IMR-90 (cell line): ENCODE results near the gene NEMF. TPM values are rescaled to one million over a fixed set of nuclear protein-coding genes. Genes with fewer than 3 reads are reported as not detected.

Experiments
- ATAC-seq: fragments of 200-7000 bp; cut with Tn5 transposase; 2 replicates; pipeline ENCODE4 v1.9.1; 2020; ENCODE audit warnings: low read depth, mild to moderate bottlenecking, moderate library complexity
- BruUV-seq: library from RNA; stranded (reverse); fragments of 400-500 nt; replicated peaks from 2 replicates; lab custom pipeline; 2021; lab: Mats Ljungman, UMichigan
- CTCF ChIA-PET: fragments of 300-600 bp; formaldehyde crosslinking; extraction: SDS; loops from one replicate; lab custom pipeline; 2021; ENCODE audit warnings: antibody characterized with exemption; lab: Yijun Ruan, JAX
- POLR2A ChIA-PET: fragments of 300-600 bp; sonication (Branson Sonifier 250); formaldehyde crosslinking; loops from one replicate; lab custom pipeline; 2022; ENCODE audit warnings: antibody characterized with exemption; ENCODE audit not compliant: unreplicated experiment; lab: Charles Lee
- DNase-seq: peaks from one replicate; pipeline ENCODE4 v3.0.0; 2013
- H2AFZ ChIP-seq: replicated peaks from 2 replicates; pipeline ENCODE3; 2013; ENCODE audit warnings: low read length, mild to moderate bottlenecking; ENCODE audit not compliant: poor library complexity
- H2AK5ac ChIP-seq: 2 replicates; pipeline ENCODE4 v1.6.1; 2013; ENCODE audit warnings: low read depth, low read length, inconsistent platforms
- H2AK9ac ChIP-seq: replicated peaks from 2 replicates; pipeline ENCODE3; 2013; ENCODE audit warnings: mild to moderate bottlenecking, low read depth, low read length, moderate library complexity; ENCODE audit not compliant: poor library complexity
- H2BK120ac ChIP-seq: 2 replicates; pipeline ENCODE4 v1.6.1; 2013; ENCODE audit warnings: low read depth, low read length, inconsistent platforms
- H2BK15ac ChIP-seq: 3 replicates; pipeline ENCODE4 v1.6.1; 2013; ENCODE audit warnings: low read depth, low read length, inconsistent platforms
- H2BK20ac ChIP-seq: 2 replicates; pipeline ENCODE4 v1.6.1; 2013; ENCODE audit warnings: low read depth, mild to moderate bottlenecking, inconsistent platforms, low read length, moderate library complexity
- H2BK5ac ChIP-seq: 2 replicates; pipeline ENCODE4 v1.6.1; 2013; ENCODE audit warnings: mild to moderate bottlenecking, low read depth, low read length, inconsistent platforms; ENCODE audit not compliant: poor library complexity, severe bottlenecking
- H3K14ac ChIP-seq: replicated peaks from 2 replicates; pipeline ENCODE4 v1.6.1; 2013; ENCODE audit warnings: low read depth, low read length, inconsistent platforms
- H3K18ac ChIP-seq: 2 replicates; pipeline ENCODE4 v1.6.1; 2013; ENCODE audit warnings: low read depth, low read length, control low read depth
- H3K23ac ChIP-seq: 2 replicates; pipeline ENCODE4 v1.6.1; 2013; ENCODE audit warnings: low read depth, low read length, inconsistent platforms
- H3K27ac ChIP-seq: 2 replicates; pipeline ENCODE4 v1.5.1; 2013; ENCODE audit warnings: mild to moderate bottlenecking, control low read depth, low read length; ENCODE audit not compliant: insufficient read depth
- H3K27me3 ChIP-seq: 2 replicates; pipeline ENCODE4 v1.6.1; 2013; ENCODE audit warnings: low read length; ENCODE audit not compliant: control insufficient read depth, insufficient read depth
- H3K36me3 ChIP-seq: 2 replicates; pipeline ENCODE4 v1.6.1; 2013; ENCODE audit warnings: low read length, mixed read lengths; ENCODE audit not compliant: control insufficient read depth, insufficient read depth
- H3K4ac ChIP-seq: 2 replicates; pipeline ENCODE4 v1.6.1; 2013; ENCODE audit warnings: low read depth, low read length, inconsistent platforms
- H3K4me1 ChIP-seq: 2 replicates; pipeline ENCODE4 v1.6.1; 2013; ENCODE audit warnings: low read length, mixed read lengths; ENCODE audit not compliant: control insufficient read depth, insufficient read depth
- H3K4me2 ChIP-seq: 2 replicates; pipeline ENCODE4 v1.6.1; 2013; ENCODE audit warnings: low read depth, mild to moderate bottlenecking, control low read depth, low read length, moderate library complexity
- H3K4me3 ChIP-seq: 2 replicates; pipeline ENCODE4 v1.5.1; 2013; ENCODE audit warnings: low read depth, mild to moderate bottlenecking, control low read depth, low read length, moderate library complexity; ENCODE audit not compliant: insufficient read depth
- H3K56ac ChIP-seq: 2 replicates; pipeline ENCODE4 v1.6.1; 2013; ENCODE audit warnings: low read length, inconsistent platforms; ENCODE audit not compliant: insufficient read depth; ENCODE audit errors: extremely low read depth
- H3K79me1 ChIP-seq, 2 experiments: 2 replicates each; pipeline ENCODE4 v1.6.1; 2013; ENCODE audit warnings: low read length in 2 of 2, inconsistent platforms in 1 of 2, low read depth in 1 of 2
- H3K9ac ChIP-seq: 2 replicates; pipeline ENCODE4 v1.6.1; 2013; ENCODE audit warnings: low read depth, low read length, control low read depth
- H3K9me1 ChIP-seq: 2 replicates; pipeline ENCODE4 v1.6.1; 2013; ENCODE audit warnings: low read length, inconsistent platforms; ENCODE audit not compliant: insufficient read depth
- H3K9me3 ChIP-seq: 2 replicates; pipeline ENCODE4 v1.6.1; 2013; ENCODE audit warnings: low read length; ENCODE audit not compliant: control insufficient read depth, insufficient read depth
- H4K20me1 ChIP-seq: 2 replicates; pipeline ENCODE4 v1.6.1; 2013; ENCODE audit warnings: low read length, inconsistent platforms; ENCODE audit not compliant: insufficient read depth
- H4K5ac ChIP-seq: 2 replicates; pipeline ENCODE4 v1.6.1; 2013; ENCODE audit warnings: mild to moderate bottlenecking, low read depth, low read length, control low read depth
- H4K8ac ChIP-seq, 2 experiments: 2 replicates each; pipeline ENCODE4 v1.6.1; 2013; ENCODE audit warnings: low read depth in 2 of 2, low read length in 2 of 2, control low read depth in 1 of 2, inconsistent platforms in 1 of 2
- H4K91ac ChIP-seq: 2 replicates; pipeline ENCODE4 v1.6.1; 2013; ENCODE audit warnings: low read depth, low read length, inconsistent platforms; ENCODE audit not compliant: insufficient read depth
- BHLHE40 ChIP-seq: fragments of 150-350 bp; IDR thresholded peaks from 2 replicates; pipeline ENCODE4 v1.6.1; 2016; ENCODE audit warnings: mild to moderate bottlenecking, low read depth, low read length
- CEBPB ChIP-seq: IDR thresholded peaks from 2 replicates; pipeline ENCODE4 v1.6.1; 2012; ENCODE audit warnings: low read depth, low read length, improper control_type of control experiment
- CHD1 ChIP-seq: IDR thresholded peaks from 2 replicates; pipeline ENCODE4 v1.6.1; 2012; ENCODE audit warnings: low read depth, low read length, improper control_type of control experiment
- CTCF ChIP-seq: conservative IDR thresholded peaks from 2 replicates; pipeline ENCODE4 v1.5.1; 2012; ENCODE audit warnings: mild to moderate bottlenecking, low read depth, low read length, improper control_type of control experiment
- ELK1 ChIP-seq: fragments of 150-350 bp; IDR thresholded peaks from 2 replicates; pipeline ENCODE4 v1.6.1; 2016; ENCODE audit warnings: low read depth, mild to moderate bottlenecking, low read length, moderate library complexity, borderline replicate concordance
- FOS ChIP-seq: fragments of 150-350 bp; IDR thresholded peaks from 2 replicates; pipeline ENCODE4 v1.6.1; 2016; ENCODE audit warnings: low read depth, low read length
- MAFK ChIP-seq: IDR thresholded peaks from 2 replicates; pipeline ENCODE4 v1.6.1; 2012; ENCODE audit warnings: low read depth, low read length, improper control_type of control experiment
- MAZ ChIP-seq: IDR thresholded peaks from 2 replicates; pipeline ENCODE4 v1.6.1; 2012; ENCODE audit warnings: low read depth, mild to moderate bottlenecking, low read length, improper control_type of control experiment, moderate library complexity, borderline replicate concordance
- MXI1 ChIP-seq: IDR thresholded peaks from 2 replicates; pipeline ENCODE4 v1.6.1; 2012; ENCODE audit warnings: low read depth, mild to moderate bottlenecking, low read length, moderate library complexity, borderline replicate concordance
- NFE2L2 ChIP-seq: fragments of 150-350 bp; IDR thresholded peaks from 2 replicates; pipeline ENCODE4 v1.6.1; 2016; ENCODE audit warnings: low read depth, mild to moderate bottlenecking, low read length
- POLR2A ChIP-seq: IDR thresholded peaks from 2 replicates; pipeline ENCODE4 v1.6.1; 2012; ENCODE audit warnings: mild to moderate bottlenecking, low read depth, low read length
- RAD21 ChIP-seq: IDR thresholded peaks from 2 replicates; pipeline ENCODE4 v1.6.1; 2012; ENCODE audit warnings: low read length, improper control_type of control experiment
- RCOR1 ChIP-seq: IDR thresholded peaks from 2 replicates; pipeline ENCODE4 v1.6.1; 2012; ENCODE audit warnings: mild to moderate bottlenecking, low read length, improper control_type of control experiment; ENCODE audit not compliant: insufficient replicate concordance
- RFX5 ChIP-seq: IDR thresholded peaks from 2 replicates; pipeline ENCODE4 v1.8.0; 2012; ENCODE audit warnings: low read depth, mild to moderate bottlenecking, low read length, moderate library complexity
- SMC3 ChIP-seq: fragments of 150-350 bp; IDR thresholded peaks from 2 replicates; pipeline ENCODE4 v1.6.1; 2016; ENCODE audit warnings: low read depth, mild to moderate bottlenecking, antibody characterized with exemption, low read length, moderate library complexity
- WGBS, 2 experiments: methylation state at CpG; one replicate each; pipeline versions ENCODE4 v1.1.5 to v1.1.7; 2013; ENCODE audit warnings: missing lambda C conversion rate in 2 of 2; ENCODE audit not compliant: insufficient read length in 1 of 2; ENCODE audit errors: extremely low coverage in 2 of 2; 5-methylcytosine and 5-hydroxymethylcytosine counted together
- dilution Hi-C: fragments of 300-500 bp; cut with HindIII; formaldehyde crosslinking; loops from one replicate; pipeline ENCODE4 v1.14.3; 2018; ENCODE audit warnings: low sequenced_read_pairs; ENCODE audit not compliant: unreplicated experiment
- in situ Hi-C: fragments of 300-500 bp; cut with MboI; formaldehyde crosslinking; loops from 3 replicates; pipeline ENCODE4 v1.14.3; 2019; ENCODE audit warnings: low sequenced_read_pairs, inconsistent platforms, mixed read lengths
- intact Hi-C: fragments of 100-400 bp; cut with micrococcal nuclease; formaldehyde crosslinking; loops from 2 replicates; pipeline ENCODE4 v1.10.0; 2022
- polyA plus RNA-seq, 3 experiments: library from polyadenylated mRNA; depleted of rRNA; stranded (reverse); fragments of >200 nt; gene quantifications; 2 replicates each; pipeline ENCODE4 v1.2.3, GENCODE V29; 2012; ENCODE audit warnings: low replicate concordance in 1 of 3
- total RNA-seq: library from RNA; depleted of rRNA; stranded (reverse); fragments of >200 nt; gene quantifications from 2 replicates; pipeline ENCODE4 v1.2.3, GENCODE V29; 2012

The NEMF gene
- total and polyA plus RNA-seq, 2 of the 4 experiments (the other 2 are of a cell fraction), result 19.5 to 30.5 TPM

GRCh38 chr14:49778421-49778820 lies 74.2 kb downstream of the NEMF start:
- no peak for TF ChIP-seq FOS
- TF ChIP-seq RCOR1, result no peak
- no peak for TF ChIP-seq CEBPB
- no peak for TF ChIP-seq RFX5
- no peak for TF ChIP-seq RAD21
- no peak for TF ChIP-seq BHLHE40
- TF ChIP-seq MXI1, result no peak
- TF ChIP-seq SMC3, result no peak
- TF ChIP-seq ELK1, result no peak
- TF ChIP-seq MAFK, result no peak
- no peak for TF ChIP-seq POLR2A
- TF ChIP-seq CHD1, result no peak
- no peak for TF ChIP-seq NFE2L2
- no peak for TF ChIP-seq MAZ
- TF ChIP-seq CTCF, result no peak
- in situ Hi-C loops, result no loop called here
- no peak overlapping the region for H3K4ac ChIP-seq
- dilution Hi-C loops, result no loop called here
- no peak overlapping the region for H4K8ac ChIP-seq
- no TSS peak for BruUV-seq
- H3K9me1 ChIP-seq, result no peaks in the 10 kb centered on the region
- H2BK20ac ChIP-seq, result no peak overlapping the region
- no peaks in the 10 kb centered on the region for H4K20me1 ChIP-seq
- no peak overlapping the region for H3K14ac ChIP-seq
- H2BK5ac ChIP-seq, result no peak overlapping the region
- DNase-seq (no peak), ATAC-seq (no peak)
- H2AFZ ChIP-seq, result no peak overlapping the region
- no peak overlapping the region for H4K91ac ChIP-seq
- H3K27ac ChIP-seq, result no peak overlapping the region
- H3K79me1 ChIP-seq, result peaks cover 0 to 7% of the 10 kb centered on the region in 2 experiments; a peak in 3 of 4 replicates
- ChIA-PET CTCF (no interaction called here), POLR2A (no interaction called here)
- no peak overlapping the region for H3K4me3 ChIP-seq
- no peak overlapping the region for H2AK5ac ChIP-seq
- H2BK120ac ChIP-seq, result no peak overlapping the region
- no peak overlapping the region for H3K4me2 ChIP-seq
- H3K18ac ChIP-seq, result no peak overlapping the region
- no peak overlapping the region for H2BK15ac ChIP-seq
- intact Hi-C loops, result no loop called here
- WGBS, 2 experiments, result no CpG with 5 or more reads among the region's 2 CpGs
- no peak overlapping the region for H3K9ac ChIP-seq
- H2AK9ac ChIP-seq, result no peak overlapping the region
- peaks cover 42% of the 10 kb centered on the region for H3K36me3 ChIP-seq
- H4K5ac ChIP-seq, result no peak overlapping the region
- no peaks in the 10 kb centered on the region for H3K4me1 ChIP-seq
- no peaks in the 10 kb centered on the region for H3K9me3 ChIP-seq
- H3K27me3 ChIP-seq, result no peaks in the 10 kb centered on the region
- H3K56ac ChIP-seq, result no peak overlapping the region
- H3K23ac ChIP-seq, result no peak overlapping the region
